HL-60 (cell line): ENCODE measurements around the gene PXMP4.

Experiments
- CTCF ChIP-seq: IDR thresholded peaks from one replicate; pipeline ENCODE4 v1.5.1; 2011; ENCODE audit warnings: low read length, control low read depth, inconsistent platforms; ENCODE audit not compliant: insufficient read depth
- POLR2AphosphoS5 ChIP-seq: IDR thresholded peaks from 2 replicates; pipeline ENCODE4 v1.6.1; 2012; ENCODE audit warnings: low read depth
- REST ChIP-seq: IDR thresholded peaks from 2 replicates; pipeline ENCODE4 v1.6.1; 2012; ENCODE audit warnings: low read depth; ENCODE audit not compliant: insufficient replicate concordance

GRCh38 chr20:33765592-33765991, 45.5 kb upstream of the PXMP4 start:
- no peak for TF ChIP-seq CTCF
- no peak for TF ChIP-seq POLR2AphosphoS5
- TF ChIP-seq REST, result no peak
